ENCODE measurements around the gene IGLL5.
"Not testable (repeated sequence)": the region's sequence is repeated elsewhere in the genome, so short reads cannot be mapped to it uniquely, and the experiment has no call there.

The IGLL5 gene

GRCh38 chr22:22914726-22915669, 27.4 kb downstream of the IGLL5 start:
- no peak for DNase-seq (ENCODE audit: low read depth in 2 of 2)

- DNase-seq (ENCODE audit: low read depth in 2 of 2) = no peak
These were observed 28.0 kb downstream of the IGLL5 start for GRCh38 chr22:22915670-22916035.

- DNase-seq (ENCODE audit: low read depth in 2 of 2) = no peak
These were observed 28.8 kb downstream of the IGLL5 start for GRCh38 chr22:22916215-22916951.

GRCh38 chr22:22916952-22917290, 29.3 kb downstream of the IGLL5 start:
- no peak for DNase-seq (ENCODE audit: low read depth in 2 of 2)

GRCh38 chr22:22917377-22917776, 29.8 kb downstream of the IGLL5 start:
- no peak for DNase-seq (ENCODE audit: low read depth in 2 of 2)

GRCh38 chr22:22918297-22918965, 30.8 kb downstream of the IGLL5 start:
- DNase-seq (ENCODE audit: low read depth in 2 of 2) = no peak

GRCh38 chr22:22919041-22919440, 31.4 kb downstream of the IGLL5 start:
- DNase-seq (ENCODE audit: low read depth in 2 of 2) = no peak

GRCh38 chr22:22920104-22920654, 32.6 kb downstream of the IGLL5 start:
- no peak for DNase-seq (ENCODE audit: low read depth in 2 of 2)

- no peak for DNase-seq (ENCODE audit: low read depth in 2 of 2)
These were observed 33.4 kb downstream of the IGLL5 start for GRCh38 chr22:22920910-22921550.

- DNase-seq (ENCODE audit: low read depth in 2 of 2) = no peak
These were observed 34.0 kb downstream of the IGLL5 start for GRCh38 chr22:22921575-22921974.

GRCh38 chr22:22922092-22922953, 34.7 kb downstream of the IGLL5 start:
- DNase-seq (ENCODE audit: low read depth in 2 of 2) = not testable (repeated sequence)

- DNase-seq (ENCODE audit: low read depth in 2 of 2) = no peak
These were observed 35.3 kb downstream of the IGLL5 start for GRCh38 chr22:22922954-22923319.

GRCh38 chr22:22923379-22923778, 35.8 kb downstream of the IGLL5 start:
- no peak for DNase-seq (ENCODE audit: low read depth in 2 of 2)

- DNase-seq (ENCODE audit: low read depth in 2 of 2) = no peak
These were observed 36.3 kb downstream of the IGLL5 start for GRCh38 chr22:22923930-22924329.

GRCh38 chr22:22924369-22925145, 36.9 kb downstream of the IGLL5 start:
- no peak for DNase-seq (ENCODE audit: low read depth in 2 of 2)

- DNase-seq (ENCODE audit: low read depth in 2 of 2) = no peak
These were observed 37.7 kb downstream of the IGLL5 start for GRCh38 chr22:22925146-22925804.

- DNase-seq (ENCODE audit: low read depth in 2 of 2) = no peak
These were observed 38.3 kb downstream of the IGLL5 start for GRCh38 chr22:22925805-22926369.

- no peak for DNase-seq (ENCODE audit: low read depth in 2 of 2)
These were observed 39.0 kb downstream of the IGLL5 start for GRCh38 chr22:22926370-22927195.

All from fibroblast of skin of left quadriceps (primary cell).